ENCODE measurements around the gene AP5B1.
A peak's percentile ranks its signal among the peaks of the same experiment; 100 is the strongest.

Gene AP5B1

GRCh38 chr11:65796726-65797601, 16.2 kb upstream of the AP5B1 start:
- H3K4me1 ChIP-seq (ENCODE audit: control insufficient read depth, insufficient read depth, low read length): peaks cover 21% of the 10 kb centered on the region
- H3K36me3 ChIP-seq (ENCODE audit: control insufficient read depth, insufficient read depth, low read length): peaks cover 5% of the 10 kb centered on the region
- H3K9me3 ChIP-seq (ENCODE audit: control insufficient read depth, low read length): no peaks in the 10 kb centered on the region
- no peak overlapping the region for H3K4me3 ChIP-seq (ENCODE audit: low read length)
- peaks cover 3% of the 10 kb centered on the region for H3K27me3 ChIP-seq (ENCODE audit: control insufficient read depth, insufficient read depth, low read length)
- no peak overlapping the region for H3K9ac ChIP-seq (ENCODE audit: low read length)

DNA sequence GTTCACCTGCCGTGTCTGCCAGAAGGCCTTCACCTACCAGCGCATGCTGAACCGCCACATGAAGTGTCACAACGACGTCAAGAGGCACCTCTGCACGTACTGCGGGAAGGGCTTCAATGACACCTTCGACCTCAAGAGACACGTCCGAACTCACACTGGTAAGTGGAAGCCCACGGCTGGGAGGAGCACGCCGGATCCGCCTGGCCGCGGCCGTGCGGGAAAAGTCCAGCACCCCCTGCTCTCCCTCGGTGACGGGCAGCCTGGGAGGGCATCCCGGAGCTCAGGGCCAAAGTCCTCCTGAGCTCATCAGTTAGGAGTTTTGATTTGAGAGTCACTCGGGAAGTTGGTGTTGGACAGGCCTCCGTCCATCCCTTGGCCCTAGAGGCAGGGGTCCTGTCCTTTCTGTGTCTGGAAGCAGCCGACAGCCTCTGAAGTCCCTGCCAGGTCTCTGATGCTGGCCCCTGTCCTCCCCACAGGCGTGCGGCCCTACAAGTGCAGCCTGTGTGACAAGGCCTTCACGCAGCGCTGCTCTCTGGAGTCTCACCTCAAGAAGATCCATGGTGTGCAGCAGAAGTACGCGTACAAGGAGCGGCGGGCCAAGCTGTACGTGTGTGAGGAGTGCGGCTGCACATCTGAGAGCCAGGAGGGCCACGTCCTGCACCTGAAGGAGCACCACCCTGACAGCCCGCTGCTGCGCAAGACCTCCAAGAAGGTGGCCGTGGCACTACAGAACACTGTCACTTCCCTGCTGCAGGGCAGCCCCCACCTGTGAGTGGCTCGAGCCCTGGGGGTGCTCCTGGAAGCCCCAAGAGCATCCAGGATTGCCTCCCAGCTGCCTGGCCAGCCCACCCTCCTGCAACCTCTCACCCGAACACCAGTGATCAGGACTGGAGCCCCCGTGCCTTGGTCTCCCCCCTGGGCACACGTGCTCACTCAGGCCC, 14.1 kb upstream of the AP5B1 start:
- Histone ChIP-seq H3K9ac (ENCODE audit: low read length) (no peak overlapping the region), H3K4me1 (ENCODE audit: control insufficient read depth, insufficient read depth, low read length) (peaks cover 42% of the 10 kb centered on the region), H3K4me3 (ENCODE audit: low read length) (no peak overlapping the region), H3K36me3 (ENCODE audit: control insufficient read depth, insufficient read depth, low read length) (peaks cover 5% of the 10 kb centered on the region), H3K9me3 (ENCODE audit: control insufficient read depth, low read length) (no peaks in the 10 kb centered on the region), H3K27me3 (ENCODE audit: control insufficient read depth, insufficient read depth, low read length) (no peaks in the 10 kb centered on the region)

- Histone ChIP-seq H3K36me3 (ENCODE audit: control insufficient read depth, insufficient read depth, low read length) (peaks cover 5% of the 10 kb centered on the region), H3K4me3 (ENCODE audit: low read length) (no peak overlapping the region), H3K4me1 (ENCODE audit: control insufficient read depth, insufficient read depth, low read length) (peaks cover 51% of the 10 kb centered on the region), H3K9me3 (ENCODE audit: control insufficient read depth, low read length) (no peaks in the 10 kb centered on the region), H3K27me3 (ENCODE audit: control insufficient read depth, insufficient read depth, low read length) (no peaks in the 10 kb centered on the region), H3K9ac (ENCODE audit: low read length) (no peak overlapping the region)
These were observed 13.0 kb upstream of the AP5B1 start for GRCh38 chr11:65793625-65794400.

DNA sequence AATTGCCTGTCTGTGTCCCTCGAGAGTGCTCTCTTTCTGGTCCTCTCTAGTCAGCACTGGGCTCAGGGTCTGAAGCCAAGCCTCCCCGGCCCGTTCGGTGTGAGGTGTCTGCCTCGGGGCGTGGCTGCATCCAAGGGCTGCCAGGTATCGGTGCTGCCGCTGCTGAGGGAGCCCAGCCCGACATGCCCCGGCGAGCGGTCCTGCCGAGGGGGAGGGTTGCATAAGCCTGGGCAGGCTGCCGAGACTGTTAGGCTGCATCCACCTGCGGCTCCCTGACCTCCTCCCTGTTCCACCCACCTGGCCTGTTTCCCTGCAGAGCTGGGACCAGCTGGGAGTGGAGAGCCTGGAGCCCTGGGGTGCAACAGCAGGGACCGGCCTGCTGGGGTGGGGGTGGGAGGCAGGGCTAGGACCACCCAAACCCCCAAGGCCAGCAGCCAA, 12.4 kb upstream of the AP5B1 start:
- peaks cover 58% of the 10 kb centered on the region for H3K4me1 ChIP-seq (ENCODE audit: control insufficient read depth, insufficient read depth, low read length)
- H3K9me3 ChIP-seq (ENCODE audit: control insufficient read depth, low read length): no peaks in the 10 kb centered on the region
- no peak overlapping the region for H3K4me3 ChIP-seq (ENCODE audit: low read length)
- no peak overlapping the region for H3K9ac ChIP-seq (ENCODE audit: low read length)
- H3K27me3 ChIP-seq (ENCODE audit: control insufficient read depth, insufficient read depth, low read length): peaks cover 6% of the 10 kb centered on the region
- peaks cover 5% of the 10 kb centered on the region for H3K36me3 ChIP-seq (ENCODE audit: control insufficient read depth, insufficient read depth, low read length)

DNA sequence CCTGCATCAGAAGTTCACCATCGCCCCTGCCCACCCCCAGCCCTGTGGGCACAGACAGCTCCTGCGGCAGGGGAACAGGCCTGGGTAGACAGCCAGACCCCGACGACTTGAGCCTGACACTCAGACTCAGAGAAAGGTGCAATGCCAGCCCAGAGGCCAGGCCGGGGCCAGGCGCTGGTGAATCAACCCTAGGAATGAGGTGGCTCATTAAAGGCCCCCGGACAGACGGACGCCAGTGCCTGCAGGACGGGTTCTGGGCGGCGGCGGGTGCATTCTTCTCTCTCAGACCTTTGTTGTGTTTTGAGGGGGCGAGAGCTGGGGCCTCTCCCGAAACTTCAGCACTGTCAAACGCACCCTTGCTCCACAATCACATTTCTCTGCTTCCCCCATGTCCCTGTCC, 11.7 kb upstream of the AP5B1 start:
- H3K9ac ChIP-seq (ENCODE audit: low read length): peak overlapping the region; percentile 13
- H3K4me1 ChIP-seq (ENCODE audit: control insufficient read depth, insufficient read depth, low read length): peaks cover 64% of the 10 kb centered on the region
- no peak overlapping the region for H3K4me3 ChIP-seq (ENCODE audit: low read length)
- H3K9me3 ChIP-seq (ENCODE audit: control insufficient read depth, low read length): no peaks in the 10 kb centered on the region
- peaks cover 5% of the 10 kb centered on the region for H3K36me3 ChIP-seq (ENCODE audit: control insufficient read depth, insufficient read depth, low read length)
- peaks cover 13% of the 10 kb centered on the region for H3K27me3 ChIP-seq (ENCODE audit: control insufficient read depth, insufficient read depth, low read length)

- Histone ChIP-seq H3K9ac (ENCODE audit: low read length) (peak overlapping the region; percentile 50), H3K36me3 (ENCODE audit: control insufficient read depth, insufficient read depth, low read length) (peaks cover 5% of the 10 kb centered on the region), H3K4me1 (ENCODE audit: control insufficient read depth, insufficient read depth, low read length) (peaks cover 64% of the 10 kb centered on the region), H3K27me3 (ENCODE audit: control insufficient read depth, insufficient read depth, low read length) (peaks cover 13% of the 10 kb centered on the region), H3K9me3 (ENCODE audit: control insufficient read depth, low read length) (no peaks in the 10 kb centered on the region), H3K4me3 (ENCODE audit: low read length) (no peak overlapping the region)
These were observed 11.0 kb upstream of the AP5B1 start for GRCh38 chr11:65791719-65792213.

DNA sequence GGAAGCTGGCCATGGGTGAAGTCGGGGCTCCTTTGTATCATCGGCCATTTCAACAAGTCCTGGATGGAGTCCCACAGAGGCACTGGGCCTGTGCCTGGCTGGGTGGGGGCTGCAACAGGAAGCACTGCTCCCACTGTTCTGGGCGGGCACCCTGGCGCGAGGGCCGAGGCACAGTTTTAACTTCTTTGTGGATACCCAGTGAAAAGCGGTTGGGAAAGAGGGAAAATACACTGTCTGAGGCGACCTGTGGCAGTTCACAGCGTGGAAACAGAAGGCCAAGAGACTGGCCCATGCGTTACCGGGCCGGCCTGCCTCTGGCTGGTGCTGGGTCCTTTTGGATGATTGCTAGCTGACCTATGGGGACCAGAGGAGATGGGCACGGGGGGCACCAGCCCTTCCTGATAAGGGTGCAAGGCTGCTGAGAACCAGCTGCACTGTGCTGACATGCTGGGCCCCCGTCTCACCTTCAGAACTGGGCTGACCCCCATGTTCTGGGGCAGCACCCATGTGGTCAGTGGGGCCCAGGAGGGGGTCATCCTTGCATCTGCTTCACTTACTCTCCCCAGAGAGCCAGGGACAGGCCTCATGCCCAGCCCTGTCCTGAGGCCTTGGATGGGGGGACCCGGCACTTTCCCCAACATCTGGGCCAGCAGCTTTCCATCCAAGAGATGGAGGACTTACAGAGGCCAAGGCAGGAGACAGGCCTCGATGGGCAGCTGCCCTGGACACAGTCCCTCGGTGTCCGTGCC, 10.3 kb upstream of the AP5B1 start:
- Histone ChIP-seq H3K9ac (ENCODE audit: low read length) (peak overlapping the region; percentile 50), H3K4me1 (ENCODE audit: control insufficient read depth, insufficient read depth, low read length) (peaks cover 66% of the 10 kb centered on the region), H3K9me3 (ENCODE audit: control insufficient read depth, low read length) (no peaks in the 10 kb centered on the region), H3K27me3 (ENCODE audit: control insufficient read depth, insufficient read depth, low read length) (peaks cover 18% of the 10 kb centered on the region), H3K36me3 (ENCODE audit: control insufficient read depth, insufficient read depth, low read length) (peaks cover 5% of the 10 kb centered on the region), H3K4me3 (ENCODE audit: low read length) (no peak overlapping the region)

DNA sequence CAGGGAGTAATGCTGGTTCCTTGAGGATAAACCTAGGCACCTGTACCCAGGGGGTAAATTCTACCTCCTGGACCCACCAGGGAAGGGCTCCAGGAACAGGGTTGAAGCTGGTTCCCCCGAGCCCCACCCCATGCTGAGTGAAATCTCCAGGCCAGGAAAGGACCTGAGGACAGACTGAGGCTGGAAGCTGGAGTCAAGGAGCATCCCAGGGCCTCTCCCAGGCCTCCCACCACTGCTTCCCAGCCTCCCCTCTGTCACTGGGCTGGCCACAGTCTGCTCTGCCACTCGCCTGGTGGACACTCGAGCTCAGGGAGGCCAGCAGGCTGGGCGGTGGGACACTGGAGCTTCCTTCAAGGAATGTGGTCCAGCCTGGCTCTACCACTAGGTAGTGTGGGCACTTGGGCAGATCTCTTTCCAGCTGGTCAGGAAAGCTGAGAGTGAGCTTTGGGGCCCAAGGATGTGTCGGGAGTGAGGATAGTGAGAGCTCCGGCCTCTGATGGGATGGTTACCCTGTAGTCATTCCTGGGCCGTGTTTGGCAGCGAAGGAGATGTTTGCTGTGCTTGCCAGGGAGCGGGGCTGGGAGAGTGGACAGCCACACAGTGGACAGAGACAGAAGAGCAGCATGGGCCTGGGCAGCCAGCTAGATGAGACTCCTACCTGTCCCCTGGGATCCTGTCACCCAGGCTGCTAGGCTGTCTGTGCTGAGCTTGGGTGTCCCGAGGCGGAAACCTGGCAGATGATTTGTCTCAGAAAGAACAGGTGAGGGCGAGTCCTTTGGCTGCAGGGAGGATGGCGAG, 9.5 kb upstream of the AP5B1 start:
- Histone ChIP-seq H3K36me3 (ENCODE audit: control insufficient read depth, insufficient read depth, low read length) (peaks cover 5% of the 10 kb centered on the region), H3K4me1 (ENCODE audit: control insufficient read depth, insufficient read depth, low read length) (peaks cover 69% of the 10 kb centered on the region), H3K27me3 (ENCODE audit: control insufficient read depth, insufficient read depth, low read length) (peaks cover 22% of the 10 kb centered on the region), H3K9me3 (ENCODE audit: control insufficient read depth, low read length) (no peaks in the 10 kb centered on the region), H3K9ac (ENCODE audit: low read length) (no peak overlapping the region), H3K4me3 (ENCODE audit: low read length) (no peak overlapping the region)

GRCh38 chr11:65789230-65790103, 8.7 kb upstream of the AP5B1 start:
- H3K4me3 ChIP-seq (ENCODE audit: low read length): no peak overlapping the region
- no peaks in the 10 kb centered on the region for H3K9me3 ChIP-seq (ENCODE audit: control insufficient read depth, low read length)
- peaks cover 22% of the 10 kb centered on the region for H3K27me3 ChIP-seq (ENCODE audit: control insufficient read depth, insufficient read depth, low read length)
- peaks cover 70% of the 10 kb centered on the region for H3K4me1 ChIP-seq (ENCODE audit: control insufficient read depth, insufficient read depth, low read length)
- H3K36me3 ChIP-seq (ENCODE audit: control insufficient read depth, insufficient read depth, low read length): peaks cover 2% of the 10 kb centered on the region
- no peak overlapping the region for H3K9ac ChIP-seq (ENCODE audit: low read length)

GRCh38 chr11:65788821-65789220, 8.0 kb upstream of the AP5B1 start:
- H3K9me3 ChIP-seq (ENCODE audit: control insufficient read depth, low read length): no peaks in the 10 kb centered on the region
- H3K4me3 ChIP-seq (ENCODE audit: low read length): peak overlapping the region; percentile 36
- H3K4me1 ChIP-seq (ENCODE audit: control insufficient read depth, insufficient read depth, low read length): peaks cover 69% of the 10 kb centered on the region
- H3K36me3 ChIP-seq (ENCODE audit: control insufficient read depth, insufficient read depth, low read length): no peaks in the 10 kb centered on the region
- peaks cover 22% of the 10 kb centered on the region for H3K27me3 ChIP-seq (ENCODE audit: control insufficient read depth, insufficient read depth, low read length)
- peak overlapping the region; percentile 53 for H3K9ac ChIP-seq (ENCODE audit: low read length)

Measured in mucosa of stomach (tissue), 1 donor.